AG09319 (cell line): Measurements from ENCODE around the gene SP140.

Source experiments
- DNase-seq: peaks from one replicate; pipeline ENCODE4 v3.0.0-alpha.2; 2010; ENCODE audit warnings: low read depth; ENCODE audit errors: extremely low read depth
- TF ChIP-seq, protein P1 (sequence below): IDR thresholded peaks from 2 replicates; pipeline ENCODE4 v1.5.1; 2011; ENCODE audit warnings: low read depth, mild to moderate bottlenecking, inconsistent platforms, low read length, moderate library complexity

Gene SP140

GRCh38 chr2:230346921-230347533 is 121.5 kb downstream of the SP140 start:
- TF ChIP-seq, protein P1, sequence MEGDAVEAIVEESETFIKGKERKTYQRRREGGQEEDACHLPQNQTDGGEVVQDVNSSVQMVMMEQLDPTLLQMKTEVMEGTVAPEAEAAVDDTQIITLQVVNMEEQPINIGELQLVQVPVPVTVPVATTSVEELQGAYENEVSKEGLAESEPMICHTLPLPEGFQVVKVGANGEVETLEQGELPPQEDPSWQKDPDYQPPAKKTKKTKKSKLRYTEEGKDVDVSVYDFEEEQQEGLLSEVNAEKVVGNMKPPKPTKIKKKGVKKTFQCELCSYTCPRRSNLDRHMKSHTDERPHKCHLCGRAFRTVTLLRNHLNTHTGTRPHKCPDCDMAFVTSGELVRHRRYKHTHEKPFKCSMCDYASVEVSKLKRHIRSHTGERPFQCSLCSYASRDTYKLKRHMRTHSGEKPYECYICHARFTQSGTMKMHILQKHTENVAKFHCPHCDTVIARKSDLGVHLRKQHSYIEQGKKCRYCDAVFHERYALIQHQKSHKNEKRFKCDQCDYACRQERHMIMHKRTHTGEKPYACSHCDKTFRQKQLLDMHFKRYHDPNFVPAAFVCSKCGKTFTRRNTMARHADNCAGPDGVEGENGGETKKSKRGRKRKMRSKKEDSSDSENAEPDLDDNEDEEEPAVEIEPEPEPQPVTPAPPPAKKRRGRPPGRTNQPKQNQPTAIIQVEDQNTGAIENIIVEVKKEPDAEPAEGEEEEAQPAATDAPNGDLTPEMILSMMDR, result no peak
- DNase-seq, result no peak

DNA sequence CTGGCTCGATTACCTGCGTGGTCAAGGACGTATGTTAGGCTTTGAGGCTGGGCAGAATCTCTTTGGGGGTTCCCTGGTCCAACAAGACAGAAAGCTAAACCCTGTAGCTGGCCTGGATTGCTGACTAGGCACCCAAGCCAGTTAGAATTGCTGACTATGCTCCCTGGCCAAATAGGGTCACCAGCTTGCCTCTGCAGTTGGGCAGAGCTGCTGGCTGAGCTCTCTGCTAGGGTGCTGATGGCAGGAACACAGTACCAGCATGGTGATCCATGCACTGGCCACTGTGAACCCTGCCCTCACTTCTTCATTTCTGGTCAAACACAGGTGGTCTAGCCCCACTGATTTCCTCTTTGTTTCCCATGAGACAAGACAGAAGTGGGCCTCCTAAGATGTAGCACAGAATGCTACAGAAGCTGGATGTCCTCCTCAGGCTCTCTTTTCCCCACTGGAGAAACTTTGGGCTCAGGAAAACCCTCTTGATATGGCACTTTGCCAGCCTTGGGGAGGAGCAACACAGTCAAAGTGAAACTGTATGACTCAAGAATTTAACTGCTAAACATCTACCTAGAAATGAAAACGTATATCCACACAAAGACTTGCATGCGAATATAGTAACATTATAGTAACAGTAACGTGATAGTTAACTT is 122.2 kb downstream of the SP140 start:
- DNase-seq, result no peak
- TF ChIP-seq, protein P1, result no peak

DNA sequence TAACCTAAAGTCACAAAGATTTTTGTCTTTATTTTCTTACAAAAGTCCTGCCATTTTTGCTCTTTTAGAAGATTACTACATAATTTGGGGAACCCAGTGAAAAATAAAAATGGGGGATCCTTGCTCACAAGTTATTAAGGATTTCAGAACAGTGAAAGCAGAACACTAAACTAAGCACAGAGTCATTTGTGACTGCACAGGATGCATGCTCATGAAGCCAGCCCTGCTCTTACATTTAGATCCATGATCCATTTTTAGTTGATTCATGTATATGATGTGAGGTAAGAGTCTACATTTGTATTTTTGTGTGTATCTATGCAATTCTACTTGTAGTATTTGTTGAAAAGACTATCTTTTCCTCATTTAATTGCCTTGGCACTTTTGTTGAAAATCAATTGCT is 123.3 kb downstream of the SP140 start:
- TF ChIP-seq, protein P1, result no peak
- no peak for DNase-seq

DNA sequence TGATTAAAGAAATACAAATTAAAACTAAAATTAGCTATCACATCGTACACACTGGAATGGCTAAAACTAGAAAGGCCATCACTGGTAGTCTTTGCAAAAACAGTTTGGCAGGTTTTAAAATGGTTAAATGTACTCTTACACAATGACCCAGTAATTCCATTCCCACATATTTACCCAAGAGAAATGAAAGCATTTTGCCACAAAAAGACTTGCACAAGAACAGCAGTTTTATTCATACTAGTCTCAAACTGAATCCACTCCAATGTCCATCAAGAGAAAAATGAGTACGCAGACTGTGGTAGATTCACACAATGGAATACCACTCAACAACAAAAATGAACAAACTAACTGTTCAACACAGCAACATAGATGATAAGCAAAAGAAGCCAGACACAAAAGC is 130.5 kb downstream of the SP140 start:
- TF ChIP-seq, protein P1, result no peak
- DNase-seq, result no peak

- no peak for DNase-seq
- TF ChIP-seq, protein P1, result no peak
Measured at GRCh38 chr2:230358305-230358704, 132.8 kb downstream of the SP140 start.

GRCh38 chr2:230360028-230360427 is 134.5 kb downstream of the SP140 start:
- TF ChIP-seq, protein P1, result no peak
- no peak for DNase-seq

DNA sequence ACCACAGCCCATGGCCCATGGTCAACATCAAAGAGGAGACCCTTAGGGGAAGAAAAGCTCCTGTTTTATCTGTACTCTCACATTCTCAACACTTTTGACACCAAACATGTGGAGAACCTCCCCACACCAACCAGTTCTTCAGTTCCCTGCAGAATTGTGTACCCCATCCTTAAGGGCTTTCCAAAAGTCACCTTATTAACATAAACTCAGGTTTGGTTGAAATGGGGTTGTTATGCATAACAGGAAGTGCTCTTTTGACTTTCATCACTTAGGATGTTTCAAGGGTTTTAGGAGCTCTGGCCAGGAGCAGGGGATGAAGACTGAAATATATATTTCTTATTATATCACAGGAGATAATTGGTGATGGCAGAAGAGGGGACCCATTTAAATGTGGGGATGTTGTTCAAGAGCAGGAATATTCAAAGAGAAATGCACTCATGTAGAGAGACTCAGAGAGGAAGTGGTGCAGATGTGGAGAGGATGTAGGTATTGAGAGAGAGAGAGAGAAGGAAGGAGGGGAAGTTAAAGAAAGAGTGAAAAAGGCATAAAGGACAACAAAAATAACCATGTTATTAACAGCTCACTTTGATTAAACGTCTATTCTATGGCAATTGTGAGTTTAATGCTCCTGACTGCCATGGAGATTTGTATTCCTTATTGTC is 136.6 kb downstream of the SP140 start:
- TF ChIP-seq, protein P1, result no peak
- DNase-seq, result no peak
